Neural crest cell (in vitro differentiated cells): Measurements from ENCODE around the gene DHRS12. TPM values are rescaled to one million over a fixed set of nuclear protein-coding genes. Genes with fewer than 3 reads are reported as not detected.

Experiments used
- DNase-seq: peaks from one replicate; pipeline ENCODE4 v3.0.0; 2021; ENCODE audit warnings: low read depth, mixed read lengths, low spot score
- H3K27ac Mint-ChIP-seq: one replicate; pipeline ENCODE4 v1.8.0; 2021; ENCODE audit warnings: mild to moderate bottlenecking, mixed read lengths; ENCODE audit not compliant: unreplicated experiment
- H3K27me3 Mint-ChIP-seq: 2 replicates; pipeline ENCODE4 v1.8.0; 2021; ENCODE audit warnings: low read depth, mild to moderate bottlenecking, mixed read lengths
- H3K36me3 Mint-ChIP-seq: 2 replicates; pipeline ENCODE4 v1.8.0; 2021; ENCODE audit warnings: low read depth, mild to moderate bottlenecking, mixed read lengths
- H3K4me1 Mint-ChIP-seq: 2 replicates; pipeline ENCODE4 v1.8.0; 2021; ENCODE audit warnings: mixed read lengths
- H3K4me3 Mint-ChIP-seq: one replicate; pipeline ENCODE4 v1.8.0; 2021; ENCODE audit warnings: mild to moderate bottlenecking, mixed read lengths
- H3K9me3 Mint-ChIP-seq: 2 replicates; pipeline ENCODE4 v1.8.0; 2021; ENCODE audit warnings: mixed read lengths
- CTCF ChIP-seq: fragments of 200-600 bp; sonication (generic); conservative IDR thresholded peaks from 2 replicates; pipeline ENCODE4 v1.5.0; 2021; ENCODE audit warnings: antibody characterized with exemption, mild to moderate bottlenecking
- total RNA-seq: library from RNA; stranded (reverse); gene quantifications from 2 replicates; pipeline ENCODE4 v1.2.1, GENCODE V29; 2021

DHRS12 gene
- total RNA-seq, 1 donor from 2014 or later: 9.3 TPM

- Mint-ChIP-seq H3K4me3 (no peak overlapping the region), H3K27ac (no peak overlapping the region), H3K36me3 (no peaks in the 10 kb centered on the region), H3K4me1 (peaks cover 9% of the 10 kb centered on the region), H3K9me3 (no peaks in the 10 kb centered on the region), H3K27me3 (no peaks in the 10 kb centered on the region)
- no peak for TF ChIP-seq CTCF
- DNase-seq: no peak
Measured at GRCh38 chr13:51721496-51721895, 82.5 kb downstream of the DHRS12 start.

- no peaks in the 10 kb centered on the region for H3K9me3 Mint-ChIP-seq
- no peak for TF ChIP-seq CTCF
- DNase-seq: no peak
- H3K27me3 Mint-ChIP-seq: no peaks in the 10 kb centered on the region
- H3K27ac Mint-ChIP-seq: no peak overlapping the region
- H3K4me1 Mint-ChIP-seq: peaks cover 9% of the 10 kb centered on the region
- no peaks in the 10 kb centered on the region for H3K36me3 Mint-ChIP-seq
- no peak overlapping the region for H3K4me3 Mint-ChIP-seq
Measured at GRCh38 chr13:51719394-51719793, 84.6 kb downstream of the DHRS12 start.

Other genes with a start within 250 kb of the DHRS12 start
- 18.9 and 20.7 TPM in 2 replicates for gene WDFY2, start 219.7 kb downstream of the DHRS12 start, total RNA-seq
- 0.26 TPM in 1 of 2 replicates, not detected in the other for gene TMEM272, start 41.0 kb upstream of the DHRS12 start, total RNA-seq
- not detected in 2 replicates for gene CCDC70, start 57.8 kb upstream of the DHRS12 start, total RNA-seq
- 11.0 and 11.6 TPM in 2 replicates for gene ATP7B, start 207.3 kb upstream of the DHRS12 start, total RNA-seq
- 34.0 and 37.8 TPM in 2 replicates for gene ALG11, start 208.2 kb upstream of the DHRS12 start, total RNA-seq
- 19.7 and 20.5 TPM in 2 replicates for gene UTP14C, start 220.5 kb upstream of the DHRS12 start, total RNA-seq